GM19035 (cell line): ENCODE data around the gene ATOH1.

Source experiments
- ATAC-seq: cut with Tn5 transposase; IDR thresholded peaks from one replicate; pipeline ENCODE4 v1.9.1; 2021; ENCODE audit not compliant: unreplicated experiment

ATOH1 gene, protein sequence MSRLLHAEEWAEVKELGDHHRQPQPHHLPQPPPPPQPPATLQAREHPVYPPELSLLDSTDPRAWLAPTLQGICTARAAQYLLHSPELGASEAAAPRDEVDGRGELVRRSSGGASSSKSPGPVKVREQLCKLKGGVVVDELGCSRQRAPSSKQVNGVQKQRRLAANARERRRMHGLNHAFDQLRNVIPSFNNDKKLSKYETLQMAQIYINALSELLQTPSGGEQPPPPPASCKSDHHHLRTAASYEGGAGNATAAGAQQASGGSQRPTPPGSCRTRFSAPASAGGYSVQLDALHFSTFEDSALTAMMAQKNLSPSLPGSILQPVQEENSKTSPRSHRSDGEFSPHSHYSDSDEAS

DNA sequence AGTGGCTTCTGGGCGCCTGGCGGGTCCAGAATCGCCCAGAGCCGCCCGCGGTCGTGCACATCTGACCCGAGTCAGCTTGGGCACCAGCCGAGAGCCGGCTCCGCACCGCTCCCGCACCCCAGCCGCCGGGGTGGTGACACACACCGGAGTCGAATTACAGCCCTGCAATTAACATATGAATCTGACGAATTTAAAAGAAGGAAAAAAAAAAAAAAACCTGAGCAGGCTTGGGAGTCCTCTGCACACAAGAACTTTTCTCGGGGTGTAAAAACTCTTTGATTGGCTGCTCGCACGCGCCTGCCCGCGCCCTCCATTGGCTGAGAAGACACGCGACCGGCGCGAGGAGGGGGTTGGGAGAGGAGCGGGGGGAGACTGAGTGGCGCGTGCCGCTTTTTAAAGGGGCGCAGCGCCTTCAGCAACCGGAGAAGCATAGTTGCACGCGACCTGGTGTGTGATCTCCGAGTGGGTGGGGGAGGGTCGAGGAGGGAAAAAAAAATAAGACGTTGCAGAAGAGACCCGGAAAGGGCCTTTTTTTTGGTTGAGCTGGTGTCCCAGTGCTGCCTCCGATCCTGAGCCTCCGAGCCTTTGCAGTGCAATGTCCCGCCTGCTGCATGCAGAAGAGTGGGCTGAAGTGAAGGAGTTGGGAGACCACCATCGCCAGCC is at the start of gene ATOH1:
Gene ATOH1 (plus strand): TSS at position 422 of the 663 bp plus-strand sequence. CDS start 174 bp downstream, at position 596.
- ATAC-seq, result no peak

DNA sequence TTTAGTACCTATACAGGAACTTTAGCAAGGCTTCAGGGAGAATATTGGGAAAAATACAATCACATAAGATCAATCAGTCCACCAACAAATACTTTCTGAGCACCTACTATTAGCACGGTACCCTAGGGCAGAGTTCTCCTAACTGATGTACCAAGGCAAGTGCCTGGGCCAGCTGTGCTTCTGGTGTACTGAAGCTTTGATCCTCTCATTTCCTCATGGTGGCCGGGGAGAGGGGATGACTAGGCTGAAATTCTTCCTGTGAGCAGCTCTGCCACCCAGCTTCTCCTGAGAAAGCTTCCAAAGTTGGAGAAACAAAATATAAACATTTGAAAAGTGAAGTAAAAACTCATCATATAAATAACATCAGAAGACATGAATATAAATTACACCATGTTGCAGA is 49.3 kb upstream of the ATOH1 start:
- no peak for ATAC-seq

DNA sequence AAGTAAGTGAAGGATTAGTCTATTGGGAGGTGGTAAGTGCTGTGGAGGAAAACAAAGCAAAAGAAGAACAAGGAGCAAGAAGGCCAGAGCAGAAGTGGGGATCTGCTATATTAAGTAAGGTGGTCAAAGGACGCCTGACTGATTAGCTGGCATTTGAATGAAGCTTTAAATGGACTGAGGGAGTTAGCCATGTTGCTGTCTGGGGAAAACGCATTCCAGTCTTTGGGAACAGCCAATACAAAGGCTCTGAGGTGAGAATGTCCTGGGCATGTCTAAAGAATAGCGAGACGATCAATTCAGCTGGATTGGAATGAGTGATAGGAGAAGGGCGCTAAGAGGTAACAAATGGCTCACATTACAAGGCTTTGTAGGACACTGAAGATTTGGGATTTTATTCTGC is 48.5 kb upstream of the ATOH1 start:
- no peak for ATAC-seq

DNA sequence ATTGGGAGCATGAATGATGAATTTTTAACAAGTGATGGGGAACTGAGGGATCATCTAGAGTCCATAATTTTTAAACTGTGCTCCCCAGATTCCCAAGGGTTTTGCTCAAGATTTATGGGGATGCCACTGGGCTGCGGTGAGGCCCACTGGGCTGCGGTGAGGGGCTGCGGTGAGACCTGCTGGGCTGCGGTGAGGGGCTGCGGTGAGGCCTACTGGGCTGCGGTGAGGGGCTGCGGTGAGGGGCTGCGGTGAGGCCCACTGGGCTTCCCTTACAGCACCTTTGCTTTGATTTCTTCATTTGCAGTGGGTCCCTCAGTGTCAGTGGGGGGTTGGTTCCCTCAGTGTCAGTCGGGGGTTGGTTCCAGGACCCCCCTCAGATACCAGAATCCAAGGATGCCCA is 47.4 kb upstream of the ATOH1 start:
- ATAC-seq, result no peak

DNA sequence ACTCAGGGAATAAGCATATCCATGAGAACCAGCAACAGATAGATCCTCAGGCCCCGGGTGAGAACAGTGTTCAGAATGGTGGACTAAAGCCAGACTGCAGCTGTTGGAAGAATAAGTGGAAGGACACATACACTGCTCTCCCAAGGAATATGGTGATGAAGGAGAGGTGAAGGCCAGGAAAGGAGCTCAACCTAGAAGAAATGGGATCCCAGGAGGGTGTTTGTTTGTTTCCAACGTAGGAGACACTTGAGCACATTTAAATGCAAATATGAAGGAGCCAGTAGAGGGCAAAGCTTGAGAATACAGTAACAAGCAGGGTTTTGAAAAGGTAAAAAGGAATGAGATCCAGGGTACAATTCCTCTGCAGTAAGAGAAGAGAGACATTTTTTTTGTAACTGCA is 42.4 kb upstream of the ATOH1 start:
- no peak for ATAC-seq

DNA sequence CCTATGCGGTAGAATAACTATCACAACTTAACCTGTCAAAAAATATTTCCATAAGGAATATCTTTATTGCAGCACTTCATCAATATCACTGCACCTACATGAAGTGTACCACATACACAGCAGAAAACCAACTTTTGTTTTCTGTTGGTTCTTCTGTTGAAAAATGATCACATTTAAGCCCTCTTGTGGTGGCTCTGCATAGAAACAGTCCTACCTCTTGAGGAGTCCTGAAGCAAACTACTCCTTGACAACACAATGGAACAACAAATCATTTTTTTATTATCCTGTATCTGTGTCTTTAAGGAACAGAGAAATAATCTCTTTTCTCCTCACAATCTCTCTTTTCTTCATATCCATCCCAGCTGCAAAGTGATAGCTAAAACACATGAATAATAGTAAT is 39.8 kb upstream of the ATOH1 start:
- ATAC-seq, result no peak

DNA sequence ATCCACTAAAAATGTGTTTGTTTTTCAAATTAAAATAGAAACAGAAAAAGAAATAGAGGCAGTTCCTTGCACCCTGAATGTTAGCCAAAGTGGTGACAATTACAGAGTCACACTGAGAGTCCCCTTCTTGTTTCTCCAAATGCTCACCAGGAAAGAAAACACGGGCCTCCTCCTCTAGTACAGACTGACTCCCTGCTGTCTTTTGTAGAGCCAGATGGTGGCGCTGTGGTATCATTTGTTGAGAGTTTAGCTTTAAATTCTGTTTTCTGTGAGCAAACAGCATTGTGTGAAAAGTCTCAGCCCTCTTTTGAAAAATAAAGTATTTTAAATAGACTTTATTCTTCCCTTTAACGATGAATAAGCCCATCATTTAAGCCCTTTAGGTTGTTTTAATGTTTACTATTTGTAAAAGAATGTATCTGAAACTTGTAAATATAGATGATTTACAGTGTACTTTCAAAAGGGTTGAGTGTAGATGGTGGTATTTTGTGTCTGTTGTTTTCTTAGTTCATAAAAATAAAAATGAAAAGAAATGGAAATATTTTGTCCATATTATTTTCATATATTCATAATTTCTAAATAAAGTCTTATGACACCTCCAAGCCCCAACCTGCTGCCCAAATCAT is 36.9 kb upstream of the ATOH1 start:
- peak; percentile 82 for ATAC-seq

DNA sequence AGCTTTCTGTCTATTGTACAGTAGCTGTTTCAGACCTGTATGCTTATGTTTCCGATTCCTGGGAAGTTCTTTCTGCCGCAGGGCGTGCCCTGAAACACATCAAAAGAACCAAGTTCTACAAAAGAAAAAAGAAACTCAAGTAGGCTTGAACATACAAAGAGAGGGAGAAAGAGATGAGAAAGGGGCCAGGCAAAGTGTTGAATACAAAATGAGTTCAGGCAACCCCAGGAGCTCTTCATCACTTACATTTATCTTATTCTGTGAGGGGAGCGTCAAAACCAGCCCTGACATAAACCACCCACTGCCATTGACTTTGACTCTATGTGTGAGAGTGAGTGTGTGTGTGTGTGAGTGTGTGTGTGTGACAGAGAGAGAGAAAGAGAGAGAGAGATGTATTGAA is 26.5 kb upstream of the ATOH1 start:
- no peak for ATAC-seq

DNA sequence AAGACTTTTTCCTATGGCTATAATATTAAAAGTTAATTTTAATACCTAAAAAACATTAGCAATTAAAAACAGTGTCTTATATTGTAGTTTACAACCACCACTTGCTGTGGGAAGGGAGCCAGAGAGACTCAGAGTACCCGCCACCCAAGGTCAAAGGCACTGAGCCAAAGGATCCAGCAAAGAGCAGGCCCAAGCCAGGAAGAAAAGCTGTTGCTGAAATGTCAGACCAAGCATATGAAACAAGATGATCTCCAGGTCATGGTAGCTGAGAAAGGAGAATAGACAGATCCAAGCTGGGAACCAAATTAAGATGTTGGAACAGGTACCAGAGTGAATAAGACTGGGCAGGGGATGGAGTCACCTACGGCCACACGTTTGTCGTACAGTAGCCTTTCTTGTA is 18.8 kb upstream of the ATOH1 start:
- no peak for ATAC-seq

DNA sequence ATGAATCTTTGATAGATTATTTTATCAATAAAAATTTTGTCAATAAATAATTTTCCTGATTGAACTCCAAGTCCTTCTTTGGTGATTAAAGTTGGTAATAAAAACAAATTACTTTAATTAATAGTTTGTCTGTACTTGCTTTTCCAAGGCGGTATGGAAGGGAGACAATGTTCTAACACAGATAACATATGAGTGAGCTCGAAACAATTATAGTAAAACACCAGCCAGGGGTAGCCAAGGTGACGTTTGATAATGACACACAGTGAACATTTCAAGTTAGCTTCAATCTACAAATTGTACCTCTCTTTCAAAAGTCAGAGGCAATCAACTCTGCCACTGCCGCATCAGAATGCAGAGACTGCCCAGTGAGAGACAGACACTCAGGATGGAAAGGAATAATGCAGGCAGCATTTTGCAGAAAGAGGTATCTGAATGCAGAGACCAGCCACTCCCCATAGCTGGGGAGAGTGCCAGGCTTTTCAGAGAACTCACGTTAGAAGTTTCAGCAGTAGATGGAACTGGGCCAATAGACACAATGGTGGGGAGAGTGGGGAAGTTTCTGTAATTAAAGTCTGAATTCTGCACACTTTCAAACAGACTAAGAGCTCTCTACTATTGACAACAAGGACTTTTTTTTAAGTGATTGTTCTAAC is 18.1 kb upstream of the ATOH1 start:
- ATAC-seq, result no peak

DNA sequence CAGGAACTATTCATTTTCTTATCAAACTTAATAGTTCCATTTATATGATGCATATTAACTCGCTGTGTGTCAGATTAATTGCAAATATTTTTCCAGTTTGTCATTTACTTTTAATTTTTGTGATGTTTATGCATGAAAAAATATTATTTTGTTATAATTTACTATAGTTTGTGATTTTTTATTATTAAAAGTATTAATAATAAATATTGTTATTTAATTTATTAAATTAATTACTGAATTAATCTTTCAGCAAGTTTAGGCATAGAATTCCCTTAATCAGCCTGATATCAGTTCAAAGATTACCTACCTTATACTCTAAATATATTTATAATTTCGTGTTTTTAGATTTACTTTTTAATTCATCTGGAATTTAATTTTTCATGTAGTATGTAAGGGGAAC is 15.5 kb upstream of the ATOH1 start:
- ATAC-seq, result no peak

DNA sequence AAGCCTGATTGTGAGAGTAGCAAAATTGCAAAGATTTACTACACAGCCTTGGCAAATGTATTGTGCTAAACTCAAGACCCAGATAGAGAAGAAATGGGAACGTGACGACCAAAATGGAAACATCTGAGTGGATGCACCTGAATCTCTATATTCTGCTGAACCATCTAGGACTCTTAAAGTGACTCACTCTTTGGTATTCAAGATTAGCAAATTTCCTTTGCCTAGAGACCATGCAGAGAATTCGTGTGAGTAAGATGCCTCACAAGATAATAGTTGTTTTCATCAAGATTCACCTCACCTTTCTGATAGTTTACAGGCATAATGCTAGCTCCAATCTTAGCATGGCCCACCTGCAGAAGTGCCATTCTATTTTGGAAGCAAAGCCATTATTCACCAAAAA is 14.4 kb upstream of the ATOH1 start:
- ATAC-seq, result no peak

DNA sequence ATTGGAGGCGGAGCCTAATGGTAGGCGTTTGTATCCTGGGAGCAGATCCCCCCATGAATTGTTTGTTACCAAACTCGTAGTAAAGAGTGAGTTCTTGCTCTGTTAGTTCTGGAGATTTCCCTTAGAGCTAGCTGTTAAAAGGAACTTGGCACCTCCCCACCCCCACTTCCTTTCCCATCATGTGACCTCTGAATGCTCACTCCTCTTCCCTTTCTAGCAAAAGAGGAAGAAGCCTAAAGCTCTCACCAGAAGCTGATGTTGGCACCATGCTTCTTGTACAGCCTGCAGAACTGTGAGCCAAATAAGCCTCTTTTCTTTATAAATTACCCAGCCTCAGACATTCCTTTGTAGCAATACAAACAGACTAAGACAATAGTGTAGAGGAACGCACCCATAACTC is 13.8 kb upstream of the ATOH1 start:
- ATAC-seq, result no peak

DNA sequence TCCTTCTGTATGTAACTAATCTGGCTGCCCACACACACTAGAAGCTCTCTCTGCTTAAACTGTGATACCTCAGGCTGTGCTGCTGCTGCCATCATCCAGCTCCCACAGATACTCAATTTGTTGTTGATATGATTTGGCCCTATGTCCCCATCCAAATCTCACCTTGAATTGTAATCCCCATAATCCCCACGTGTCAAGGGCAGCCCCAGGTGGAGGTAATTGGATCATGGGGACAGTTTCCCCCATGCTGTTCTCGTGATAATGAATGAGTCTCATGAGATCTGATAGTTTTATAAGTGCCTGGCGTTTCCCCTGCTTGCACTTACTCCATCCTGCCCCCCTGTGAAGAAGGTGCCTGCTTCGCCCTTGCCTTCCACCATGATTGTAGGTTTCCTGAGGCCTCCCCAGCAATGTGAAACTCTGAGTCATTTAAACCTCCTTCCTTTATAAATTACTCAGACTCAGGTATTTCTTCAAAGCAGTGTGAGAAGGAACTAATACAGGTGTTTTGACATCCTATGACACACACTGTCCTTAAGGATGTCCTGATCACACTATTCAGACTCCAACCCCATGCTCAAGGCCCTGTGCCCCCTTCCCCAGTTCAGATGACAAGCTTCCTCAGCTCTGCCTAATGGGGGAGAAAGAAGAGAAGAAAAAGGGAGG is 2.9 kb upstream of the ATOH1 start:
- ATAC-seq, result no peak

DNA sequence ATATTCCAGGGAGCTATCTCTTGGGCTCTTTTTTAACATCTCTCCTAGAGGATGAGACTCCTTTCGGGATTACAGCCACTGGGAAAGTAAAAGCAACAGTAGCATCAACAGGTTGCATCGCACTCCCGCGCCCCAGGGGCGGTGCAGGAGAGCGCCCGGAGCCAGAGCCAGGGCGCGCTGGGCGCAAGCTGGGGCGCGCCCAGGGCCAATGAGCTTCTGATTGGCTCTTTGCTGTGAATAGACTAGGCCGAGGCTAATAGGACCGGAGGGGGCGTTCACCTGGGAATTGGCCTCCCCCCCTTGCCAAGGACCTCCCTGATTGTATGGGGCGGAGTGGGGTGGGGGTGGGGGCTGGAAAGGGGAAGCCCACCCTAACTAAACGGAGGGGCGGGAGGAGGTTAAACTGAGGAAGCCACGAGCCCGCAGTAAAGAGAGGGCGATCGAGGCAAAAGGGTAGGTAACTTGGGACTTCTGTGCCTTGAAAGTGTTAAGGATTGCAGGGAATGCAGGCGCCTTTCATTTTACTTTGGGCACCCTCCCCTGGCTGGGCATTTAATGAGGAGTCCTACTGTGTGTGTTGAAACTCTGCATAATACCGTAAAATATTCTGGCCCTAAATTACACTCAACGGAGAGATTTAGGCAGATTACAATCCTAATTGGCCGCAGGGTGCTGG is 1.1 kb upstream of the ATOH1 start:
- no peak for ATAC-seq

DNA sequence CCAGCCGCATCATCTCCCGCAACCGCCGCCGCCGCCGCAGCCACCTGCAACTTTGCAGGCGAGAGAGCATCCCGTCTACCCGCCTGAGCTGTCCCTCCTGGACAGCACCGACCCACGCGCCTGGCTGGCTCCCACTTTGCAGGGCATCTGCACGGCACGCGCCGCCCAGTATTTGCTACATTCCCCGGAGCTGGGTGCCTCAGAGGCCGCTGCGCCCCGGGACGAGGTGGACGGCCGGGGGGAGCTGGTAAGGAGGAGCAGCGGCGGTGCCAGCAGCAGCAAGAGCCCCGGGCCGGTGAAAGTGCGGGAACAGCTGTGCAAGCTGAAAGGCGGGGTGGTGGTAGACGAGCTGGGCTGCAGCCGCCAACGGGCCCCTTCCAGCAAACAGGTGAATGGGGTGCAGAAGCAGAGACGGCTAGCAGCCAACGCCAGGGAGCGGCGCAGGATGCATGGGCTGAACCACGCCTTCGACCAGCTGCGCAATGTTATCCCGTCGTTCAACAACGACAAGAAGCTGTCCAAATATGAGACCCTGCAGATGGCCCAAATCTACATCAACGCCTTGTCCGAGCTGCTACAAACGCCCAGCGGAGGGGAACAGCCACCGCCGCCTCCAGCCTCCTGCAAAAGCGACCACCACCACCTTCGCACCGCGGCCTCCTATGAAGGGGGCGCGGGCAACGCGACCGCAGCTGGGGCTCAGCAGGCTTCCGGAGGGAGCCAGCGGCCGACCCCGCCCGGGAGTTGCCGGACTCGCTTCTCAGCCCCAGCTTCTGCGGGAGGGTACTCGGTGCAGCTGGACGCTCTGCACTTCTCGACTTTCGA is 654 bp downstream of the ATOH1 start:
- no peak for ATAC-seq

DNA sequence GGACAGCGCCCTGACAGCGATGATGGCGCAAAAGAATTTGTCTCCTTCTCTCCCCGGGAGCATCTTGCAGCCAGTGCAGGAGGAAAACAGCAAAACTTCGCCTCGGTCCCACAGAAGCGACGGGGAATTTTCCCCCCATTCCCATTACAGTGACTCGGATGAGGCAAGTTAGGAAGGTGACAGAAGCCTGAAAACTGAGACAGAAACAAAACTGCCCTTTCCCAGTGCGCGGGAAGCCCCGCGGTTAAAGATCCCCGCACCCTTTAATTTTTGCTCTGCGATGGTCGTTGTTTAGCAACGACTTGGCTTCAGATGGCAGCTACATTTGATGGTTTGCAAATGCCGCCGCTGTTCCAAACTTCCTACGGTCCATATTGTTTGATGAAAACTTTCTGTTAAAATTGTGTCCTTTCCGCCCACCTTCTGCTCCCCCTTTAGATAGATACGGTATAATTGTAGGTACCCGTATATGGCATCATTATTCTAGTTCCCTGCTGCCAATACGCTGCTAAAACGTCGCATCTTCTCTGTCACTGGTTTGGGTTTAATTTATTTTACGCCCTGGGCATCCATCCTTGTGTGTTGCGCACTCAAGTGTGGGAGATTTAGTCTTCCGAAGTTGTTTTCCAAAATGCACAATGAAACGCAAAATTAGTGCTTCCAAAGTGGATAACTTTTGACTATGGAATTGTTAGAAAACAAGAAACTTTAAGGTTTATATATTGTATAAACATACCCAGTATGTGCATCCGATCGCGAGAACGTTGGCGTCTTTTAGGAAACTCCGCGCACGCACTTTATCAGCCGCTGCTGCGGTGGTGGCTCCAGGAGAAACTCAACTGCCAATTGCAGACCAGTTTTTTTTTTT is 1.5 kb downstream of the ATOH1 start:
- no peak for ATAC-seq

DNA sequence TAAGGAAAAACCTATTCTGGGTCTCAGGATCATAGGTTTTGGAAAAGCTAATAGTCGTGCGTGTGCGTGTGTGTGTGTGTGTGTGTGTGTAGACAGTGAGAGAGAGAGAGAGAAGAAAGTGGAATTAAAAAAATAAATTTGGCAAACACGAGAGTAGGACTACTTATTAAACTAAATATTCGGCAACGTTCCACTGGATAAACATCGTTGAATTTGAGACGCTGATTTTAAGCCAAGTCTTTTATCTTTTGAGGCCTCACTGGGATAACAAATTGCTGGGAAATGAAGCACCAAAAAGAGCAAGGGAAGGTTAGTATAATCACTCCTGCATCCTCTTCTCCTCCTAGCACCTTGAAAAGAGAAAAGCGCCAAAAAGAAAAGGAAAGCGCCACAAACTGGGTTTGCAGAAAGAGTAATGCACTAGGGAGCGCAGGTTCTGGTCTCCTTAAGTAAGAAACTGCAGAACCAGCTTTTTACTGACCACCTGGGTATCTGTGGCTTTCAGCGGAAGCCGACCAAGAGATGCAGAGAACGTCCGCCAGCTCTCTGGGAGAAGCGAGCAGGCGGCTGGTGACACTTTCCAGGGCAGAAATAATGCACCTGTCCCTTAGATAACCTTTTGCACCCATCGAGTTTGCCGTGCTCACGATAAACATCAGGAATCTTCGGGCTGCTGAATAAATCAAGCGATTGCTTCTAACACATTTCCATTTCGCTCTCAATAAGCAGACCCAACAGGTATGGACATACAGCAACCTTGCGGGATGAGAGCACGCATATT is 3.4 kb downstream of the ATOH1 start:
- no peak for ATAC-seq
